AG09319 (cell line): Measurements from ENCODE around the gene FAM234B.
"Not testable (repeated sequence)": the region's sequence is repeated elsewhere in the genome, so short reads cannot be mapped to it uniquely, and the experiment has no call there.

Experiments
- DNase-seq: peaks from one replicate; pipeline ENCODE4 v3.0.0-alpha.2; 2010; ENCODE audit warnings: low read depth; ENCODE audit errors: extremely low read depth
- TF ChIP-seq, protein P1 (sequence below): IDR thresholded peaks from 2 replicates; pipeline ENCODE4 v1.5.1; 2011; ENCODE audit warnings: low read depth, mild to moderate bottlenecking, inconsistent platforms, low read length, moderate library complexity

FAM234B gene

DNA sequence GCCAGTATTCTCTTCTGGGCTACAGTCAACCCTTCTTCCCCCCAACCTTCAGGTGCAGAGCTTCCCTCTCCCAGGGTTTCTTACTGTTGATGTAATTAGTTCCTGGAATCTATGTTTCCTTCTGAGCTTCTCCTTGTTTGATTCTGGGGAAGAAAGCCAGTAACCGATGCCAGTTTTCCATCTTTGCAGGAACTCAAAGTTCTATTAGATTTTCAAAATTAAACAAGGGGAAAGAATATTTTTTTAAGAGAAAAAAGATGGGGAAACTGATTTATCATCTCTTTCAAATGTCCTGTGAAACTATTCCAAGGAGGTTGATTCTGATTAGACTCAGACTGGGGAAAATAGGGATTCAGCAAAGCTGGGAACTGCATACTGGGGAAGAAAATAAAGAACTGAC is 17.9 kb upstream of the FAM234B start:
- DNase-seq: no peak
- TF ChIP-seq, protein P1, sequence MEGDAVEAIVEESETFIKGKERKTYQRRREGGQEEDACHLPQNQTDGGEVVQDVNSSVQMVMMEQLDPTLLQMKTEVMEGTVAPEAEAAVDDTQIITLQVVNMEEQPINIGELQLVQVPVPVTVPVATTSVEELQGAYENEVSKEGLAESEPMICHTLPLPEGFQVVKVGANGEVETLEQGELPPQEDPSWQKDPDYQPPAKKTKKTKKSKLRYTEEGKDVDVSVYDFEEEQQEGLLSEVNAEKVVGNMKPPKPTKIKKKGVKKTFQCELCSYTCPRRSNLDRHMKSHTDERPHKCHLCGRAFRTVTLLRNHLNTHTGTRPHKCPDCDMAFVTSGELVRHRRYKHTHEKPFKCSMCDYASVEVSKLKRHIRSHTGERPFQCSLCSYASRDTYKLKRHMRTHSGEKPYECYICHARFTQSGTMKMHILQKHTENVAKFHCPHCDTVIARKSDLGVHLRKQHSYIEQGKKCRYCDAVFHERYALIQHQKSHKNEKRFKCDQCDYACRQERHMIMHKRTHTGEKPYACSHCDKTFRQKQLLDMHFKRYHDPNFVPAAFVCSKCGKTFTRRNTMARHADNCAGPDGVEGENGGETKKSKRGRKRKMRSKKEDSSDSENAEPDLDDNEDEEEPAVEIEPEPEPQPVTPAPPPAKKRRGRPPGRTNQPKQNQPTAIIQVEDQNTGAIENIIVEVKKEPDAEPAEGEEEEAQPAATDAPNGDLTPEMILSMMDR: no peak

DNA sequence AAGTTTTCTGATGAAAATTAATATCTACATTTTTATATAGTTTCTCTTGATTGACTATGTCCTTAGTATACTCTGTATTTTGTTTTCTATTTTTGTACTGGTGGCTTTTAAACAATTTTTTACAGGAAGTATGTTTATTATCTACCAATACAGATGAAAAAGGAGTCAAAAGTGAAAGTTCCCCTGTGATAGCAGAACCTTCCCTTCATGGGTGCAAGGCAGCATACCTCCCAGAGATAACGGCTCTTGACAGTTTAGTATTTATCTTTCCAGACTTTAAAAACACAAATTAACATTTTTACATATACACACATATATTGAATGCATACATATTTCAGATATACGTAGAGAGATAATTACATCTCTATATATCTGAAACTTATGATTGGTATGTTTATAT is 17.1 kb upstream of the FAM234B start:
- no peak for DNase-seq
- TF ChIP-seq, protein P1: no peak

DNA sequence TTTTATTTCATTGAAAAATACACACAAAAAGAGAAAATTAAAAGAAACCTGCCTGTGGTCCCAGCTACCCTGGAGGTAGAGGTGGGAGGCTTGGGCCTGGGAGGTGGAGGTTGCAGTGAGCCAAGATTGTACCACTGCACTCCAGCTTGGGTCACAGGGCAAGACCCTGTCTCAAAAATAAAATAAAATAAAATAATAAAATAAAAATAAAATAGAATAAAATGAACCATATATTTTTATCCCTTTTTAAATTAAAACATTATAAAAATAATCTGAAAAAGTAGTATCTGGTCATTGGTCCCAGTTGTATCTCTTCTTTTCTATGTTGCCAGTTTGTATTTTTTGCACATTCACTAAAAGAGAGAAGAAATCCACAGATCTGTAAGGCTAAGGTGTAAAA is 16.7 kb upstream of the FAM234B start:
- TF ChIP-seq, protein P1: no peak
- DNase-seq: no peak

DNA sequence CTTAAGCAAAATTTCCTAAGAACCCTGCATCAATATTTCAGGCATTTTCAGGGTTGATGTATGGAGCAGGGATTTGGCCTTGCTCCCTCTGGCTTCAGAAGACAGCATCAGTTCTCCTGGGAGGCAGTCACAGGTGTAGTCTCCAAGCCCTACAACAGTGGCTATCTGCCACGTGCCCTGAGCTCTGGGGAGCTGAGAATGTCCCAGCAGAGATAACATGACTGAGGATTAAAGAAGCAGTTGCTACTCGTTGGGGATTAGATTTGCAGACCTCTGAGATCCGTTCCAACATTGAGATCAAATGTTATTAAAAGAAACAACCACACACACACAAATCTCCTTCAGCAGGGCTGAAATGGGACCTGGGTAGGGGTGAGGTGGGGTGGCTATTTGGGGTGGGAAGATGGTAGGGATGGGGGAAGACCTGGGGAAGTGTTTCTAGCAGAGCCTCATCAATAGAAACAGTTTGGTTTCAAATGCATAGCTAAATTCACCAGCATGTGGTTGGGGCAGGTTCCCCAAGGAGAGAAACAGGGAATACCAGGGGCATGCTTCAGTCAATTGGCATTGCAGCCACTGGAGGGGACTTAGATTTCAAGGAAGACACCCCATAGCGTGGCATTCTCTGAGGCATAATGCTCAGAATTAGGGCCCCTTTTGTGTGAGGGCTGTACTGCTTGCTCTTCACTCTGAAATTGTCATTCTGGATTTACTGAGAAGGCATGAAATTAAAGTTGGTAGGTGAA is 15.2 kb upstream of the FAM234B start:
- TF ChIP-seq, protein P1: no peak
- no peak for DNase-seq

DNA sequence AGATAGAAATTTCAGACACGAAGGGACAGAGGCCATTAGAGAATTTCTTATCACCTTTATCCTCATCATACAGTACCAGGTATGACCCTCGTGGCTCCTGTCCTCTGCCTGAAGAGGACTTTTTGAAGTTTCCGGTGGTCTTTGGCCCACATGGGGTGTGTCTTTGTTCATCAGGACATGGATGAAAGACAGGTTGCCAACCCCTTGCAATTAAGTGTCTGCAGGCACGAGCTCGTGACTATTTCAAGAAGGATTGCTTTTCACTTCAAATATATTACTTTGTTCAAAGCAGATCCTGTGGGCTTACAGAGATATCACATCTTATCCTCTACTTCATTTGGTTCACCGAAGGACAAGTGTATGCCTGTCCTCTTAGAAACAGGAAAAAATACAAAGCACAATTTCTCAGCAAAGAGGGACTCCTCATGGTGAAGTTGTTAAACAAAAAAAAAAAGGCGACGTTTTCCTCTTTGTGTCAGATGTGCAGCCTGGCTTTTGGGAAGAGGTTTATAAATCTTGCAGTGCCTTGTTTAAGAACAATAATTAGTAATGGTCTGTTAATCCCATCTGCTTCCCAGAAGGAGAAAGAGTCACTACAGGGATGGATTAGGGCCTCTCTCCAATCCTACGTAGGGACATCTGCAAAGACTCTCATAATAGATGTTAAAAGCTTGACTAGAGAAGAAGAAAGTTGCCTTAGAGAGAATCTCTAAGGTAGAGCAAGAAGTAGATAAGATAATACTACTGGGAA is 13.5 kb upstream of the FAM234B start:
- TF ChIP-seq, protein P1: no peak
- no peak for DNase-seq

DNA sequence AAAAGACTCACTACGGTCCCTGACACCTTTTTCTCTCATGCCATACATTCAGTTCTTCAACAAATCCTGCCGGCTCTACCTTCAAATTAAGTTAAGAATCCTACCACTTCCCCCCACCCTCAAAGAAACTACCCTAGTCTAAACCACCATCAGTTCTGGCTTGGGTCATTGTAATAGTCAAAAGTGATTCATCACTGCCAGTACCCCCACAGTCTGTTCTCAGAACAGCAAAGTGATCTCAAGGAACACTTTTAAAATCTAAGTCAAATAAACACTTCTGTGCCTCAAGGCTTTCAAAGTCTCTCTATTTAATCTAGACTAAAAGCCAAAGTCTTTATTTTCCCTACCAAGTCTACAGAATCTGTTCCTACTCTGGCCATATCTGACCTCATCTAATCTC is 12.0 kb upstream of the FAM234B start:
- no peak for DNase-seq
- TF ChIP-seq, protein P1: no peak

DNA sequence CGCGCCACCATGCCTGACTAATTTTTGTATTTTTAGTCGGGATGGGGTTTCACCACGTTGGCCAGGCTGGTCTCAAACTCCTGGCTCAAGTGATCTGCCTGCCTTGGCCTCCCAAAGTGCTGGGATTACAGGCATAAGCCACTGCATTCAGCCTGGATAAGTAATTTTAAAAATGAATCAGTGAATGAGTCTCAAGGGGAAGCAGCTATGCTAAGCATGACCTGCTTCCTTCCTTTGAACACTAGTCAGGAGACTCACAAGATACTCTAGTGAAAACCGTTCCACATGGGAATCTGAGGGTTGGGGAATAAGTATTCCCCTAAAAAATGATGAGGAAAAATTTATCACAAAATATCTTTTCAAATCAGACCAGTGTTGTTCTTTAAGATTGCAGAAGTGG is 10.7 kb upstream of the FAM234B start:
- TF ChIP-seq, protein P1: no peak
- DNase-seq: no peak

DNA sequence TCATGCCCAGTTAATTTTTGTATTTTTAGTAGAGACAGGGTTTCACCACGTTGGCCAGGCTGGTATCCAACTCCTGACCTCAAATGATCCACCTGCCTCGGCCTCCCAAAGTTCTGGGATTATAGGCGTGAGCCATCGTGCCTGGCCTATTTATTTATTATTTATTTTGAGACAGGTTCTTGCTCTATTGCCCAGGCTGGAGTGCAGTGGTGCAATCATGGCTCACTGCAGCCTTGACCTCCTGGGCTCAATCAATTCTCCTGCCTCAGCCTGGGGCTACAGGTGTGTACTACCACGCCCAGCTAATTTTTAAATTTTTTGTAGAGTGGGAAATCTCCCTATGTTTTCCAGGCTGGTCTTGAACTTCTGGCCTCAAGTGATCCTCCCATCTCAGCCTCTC is 8.8 kb upstream of the FAM234B start:
- not testable (repeated sequence) for DNase-seq
